Measurements from ENCODE around the gene MAST4.

The MAST4 gene

DNA sequence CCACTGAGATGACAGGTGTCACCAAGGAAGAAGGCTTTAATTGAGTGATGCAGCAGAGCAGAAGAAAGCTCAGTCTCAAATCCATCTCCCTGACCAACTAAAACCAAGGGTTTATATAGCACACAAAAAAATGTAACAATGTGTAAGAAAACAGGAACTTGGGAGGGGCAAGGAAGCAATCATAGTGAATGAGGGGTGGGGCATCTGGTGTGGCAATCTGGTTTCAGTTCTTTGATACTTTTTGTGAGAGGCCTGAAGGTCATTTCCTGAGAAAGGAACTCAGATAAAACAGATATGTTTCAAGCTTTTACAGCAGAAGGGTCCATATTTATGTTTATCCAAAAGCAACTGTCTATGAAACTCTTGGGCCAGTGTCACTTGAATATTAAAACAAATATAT, 580.7 kb downstream of the MAST4 start:
- DNase-seq, result no peak

- no peak for DNase-seq
Observed at GRCh38 chr5:67178085-67178484, 581.9 kb downstream of the MAST4 start.

DNA sequence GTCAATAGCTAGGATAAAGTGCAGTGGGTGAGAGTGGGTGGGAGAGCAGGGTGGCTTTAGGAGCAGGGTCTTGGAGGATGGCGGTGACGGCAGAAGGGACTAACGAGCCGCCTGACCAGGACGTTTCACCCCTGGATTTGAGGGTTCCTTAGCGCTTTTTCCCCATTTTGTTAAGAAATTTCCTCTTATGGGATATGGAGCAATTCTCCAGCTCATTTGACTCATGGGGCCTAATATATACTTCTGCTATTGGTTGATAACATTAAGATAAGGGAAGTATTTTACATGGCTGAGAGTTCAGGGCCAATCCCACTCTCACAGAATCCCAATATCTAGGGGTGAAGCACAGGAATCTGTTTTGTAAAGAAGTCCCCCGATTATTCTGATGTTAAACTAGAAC, 582.8 kb downstream of the MAST4 start:
- no peak for DNase-seq

DNA sequence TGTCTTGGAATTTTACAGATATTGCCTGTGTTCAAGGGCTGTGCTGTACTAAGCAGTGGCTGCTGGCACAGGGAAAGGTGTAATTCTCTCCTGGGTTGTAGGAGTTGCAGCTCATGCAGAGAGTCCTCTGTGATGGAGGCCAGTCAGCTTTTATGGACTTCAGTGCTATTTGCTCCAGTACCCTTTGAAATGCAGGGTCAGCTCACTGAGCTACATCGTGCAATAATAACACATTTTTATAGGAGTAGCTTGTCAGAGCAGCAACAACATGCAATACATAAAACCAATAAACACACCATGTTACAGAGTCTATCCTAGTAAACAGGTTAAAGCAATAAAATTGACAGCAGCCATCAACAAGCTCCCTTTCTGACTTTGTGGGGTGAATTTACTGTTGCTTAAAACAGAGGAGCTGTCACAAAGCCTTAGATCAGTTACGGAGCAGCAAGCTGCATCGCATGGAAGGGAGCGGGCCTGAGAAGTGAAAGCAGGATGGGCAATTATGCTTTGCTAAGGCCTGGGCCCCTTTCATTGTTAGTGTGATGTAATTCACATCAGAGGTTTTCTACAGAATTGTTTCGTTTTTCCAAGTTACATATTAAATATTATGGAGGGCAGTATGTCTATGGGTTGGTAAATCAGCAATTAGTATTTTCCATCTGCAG, 583.6 kb downstream of the MAST4 start:
- DNase-seq, result no peak

DNA sequence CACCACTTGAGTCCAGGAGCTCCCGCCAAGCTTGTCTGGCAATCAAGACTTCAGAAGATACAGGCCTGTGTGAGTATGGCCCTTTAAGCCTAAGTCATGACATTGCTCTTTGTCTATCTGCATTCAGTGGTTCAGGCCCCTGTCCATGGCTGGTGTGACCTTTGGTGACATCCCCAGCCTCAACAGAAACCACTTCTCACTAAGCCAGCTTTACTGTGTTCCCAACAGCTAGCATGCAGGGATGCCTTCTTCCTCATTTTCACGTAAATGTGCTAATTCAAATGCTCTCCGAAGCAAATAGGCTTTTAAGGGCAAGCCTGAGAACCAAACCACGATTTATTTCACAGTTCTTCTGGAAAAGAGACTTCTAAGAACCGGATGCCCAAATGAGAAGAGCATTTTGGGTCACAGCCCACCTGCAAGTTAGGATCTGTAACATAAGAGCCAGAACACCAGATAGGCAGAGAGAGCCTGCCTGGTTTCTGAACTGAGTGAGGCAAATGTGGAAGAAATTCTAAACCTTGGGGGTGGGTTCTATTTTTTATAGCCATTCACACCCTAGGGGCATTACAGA, 585.5 kb downstream of the MAST4 start:
- DNase-seq, result no peak

DNA sequence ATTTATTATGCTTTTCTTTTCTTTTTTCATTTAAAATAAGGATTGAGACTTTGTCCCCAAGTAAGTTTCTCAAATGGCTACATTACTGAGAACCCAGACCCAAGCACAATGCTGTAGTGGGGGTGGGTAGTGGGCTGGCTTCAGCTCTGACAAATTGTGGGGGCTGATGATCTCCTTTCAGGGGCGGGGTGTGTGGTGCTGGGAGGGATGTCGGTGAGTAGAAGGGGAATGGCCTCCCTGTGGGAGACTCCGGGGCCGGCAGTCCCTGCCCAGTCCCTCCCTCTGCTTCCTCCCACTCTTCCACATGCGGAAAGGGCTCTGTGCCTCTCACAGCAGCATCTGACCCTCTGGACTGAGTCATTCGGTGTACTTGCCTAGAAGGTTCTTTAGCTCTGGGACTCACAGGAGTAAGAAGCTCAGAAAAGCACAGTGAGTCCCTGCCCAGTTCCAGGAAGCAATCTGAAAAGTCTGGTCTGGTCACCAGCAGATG, 586.2 kb downstream of the MAST4 start:
- no peak for DNase-seq

GRCh38 chr5:67183859-67184258, 587.7 kb downstream of the MAST4 start:
- no peak for DNase-seq

- no peak for DNase-seq
Observed at GRCh38 chr5:67187006-67187715, 591.0 kb downstream of the MAST4 start.

DNA sequence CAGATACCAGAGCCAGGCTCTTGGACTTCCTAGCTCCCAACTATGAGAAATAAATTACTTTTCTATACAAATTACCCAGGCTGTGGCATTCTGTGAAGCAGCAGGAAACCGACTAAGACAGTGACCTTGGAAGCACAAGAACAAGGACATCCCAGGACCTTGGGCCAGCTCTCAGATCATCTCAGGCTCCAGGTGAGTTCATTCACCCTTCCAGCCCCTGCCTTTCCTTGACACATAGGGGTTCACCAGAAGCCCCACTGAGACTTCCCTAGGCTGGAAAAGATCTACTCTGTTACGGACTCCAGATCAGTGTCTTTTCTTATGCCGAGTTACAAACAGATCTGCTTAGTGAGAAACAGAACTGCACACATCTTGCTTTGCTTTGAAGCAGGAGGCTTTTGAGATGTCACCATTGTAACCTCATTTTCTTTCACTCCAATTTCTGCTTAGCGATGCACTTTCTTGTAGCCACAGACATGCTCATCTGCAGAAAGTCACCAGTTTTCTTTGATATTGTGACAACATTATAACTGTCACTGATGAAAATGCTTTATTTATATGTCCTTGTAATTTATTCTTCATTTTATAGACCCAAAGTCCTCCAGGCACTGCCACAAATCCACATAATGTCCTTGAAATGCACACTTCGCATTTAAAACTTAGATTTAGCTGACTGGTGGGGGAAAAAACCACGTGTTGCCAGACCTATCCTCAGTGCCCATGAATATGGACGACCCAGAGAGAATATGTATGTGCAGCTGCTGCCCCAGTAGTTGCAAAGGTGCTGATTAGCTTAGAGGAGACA, 592.3 kb downstream of the MAST4 start:
- DNase-seq, result no peak

- no peak for DNase-seq
Observed at GRCh38 chr5:67189079-67189354, 592.8 kb downstream of the MAST4 start.

GRCh38 chr5:67189931-67190330, 593.7 kb downstream of the MAST4 start:
- no peak for DNase-seq

DNA sequence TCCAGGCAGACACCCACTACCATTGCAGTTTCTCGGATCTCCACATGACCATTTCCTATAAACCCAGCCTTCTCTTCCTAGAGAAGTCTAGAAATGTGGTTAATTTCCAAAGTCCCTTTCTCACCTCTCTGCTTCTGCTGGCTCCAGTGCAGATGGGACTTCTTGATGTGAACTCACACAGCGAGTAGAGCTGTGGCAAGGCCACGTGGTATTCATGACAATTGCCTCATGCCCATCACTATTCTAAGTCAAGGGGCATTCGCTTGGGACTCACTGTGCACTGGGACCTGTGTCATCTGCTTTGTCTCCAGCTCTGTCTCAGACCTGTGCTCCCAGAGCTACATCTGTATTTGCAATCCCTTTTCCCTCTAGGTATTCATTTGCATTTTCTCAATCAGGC, 594.2 kb downstream of the MAST4 start:
- no peak for DNase-seq

GRCh38 chr5:67190861-67191260, 594.7 kb downstream of the MAST4 start:
- no peak for DNase-seq

GRCh38 chr5:67192719-67193438, 596.7 kb downstream of the MAST4 start:
- DNase-seq, result no peak

- DNase-seq, result no peak
Observed at GRCh38 chr5:67193439-67193807, 597.2 kb downstream of the MAST4 start.

- DNase-seq, result no peak
Observed at GRCh38 chr5:67194166-67194565, 598.0 kb downstream of the MAST4 start.

- no peak for DNase-seq
Observed at GRCh38 chr5:67195406-67196275, 599.4 kb downstream of the MAST4 start.

DNA sequence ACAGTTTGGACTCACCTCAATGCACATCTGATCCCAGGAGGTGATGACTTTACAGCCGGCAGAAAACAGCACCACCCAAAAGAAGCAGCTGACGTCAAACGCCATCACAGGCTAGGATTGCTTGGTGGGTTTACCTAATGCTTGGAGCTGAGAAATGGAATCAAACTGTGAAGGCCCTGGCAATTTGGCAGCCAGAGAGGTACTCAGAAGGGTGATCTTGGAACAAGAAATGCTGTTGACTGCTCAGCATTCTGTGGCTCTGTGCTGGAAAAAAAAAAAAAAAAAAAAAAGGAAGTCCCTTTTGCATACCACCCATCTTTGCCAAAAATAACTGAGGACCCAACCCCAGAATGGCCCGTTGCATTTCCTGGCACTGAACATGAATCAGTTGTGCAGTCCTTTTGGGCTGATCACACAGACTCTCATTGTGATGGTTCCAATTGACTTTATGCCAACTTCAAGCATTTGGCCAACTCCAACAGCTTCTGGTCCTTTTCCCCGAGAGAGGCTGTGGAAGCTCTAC, 600.4 kb downstream of the MAST4 start, which contains the start of gene CD180:
Gene CD180, minus strand, starts transcription at position 263 of the 523 bp plus-strand sequence. Its CDS starts 158 bp downstream, at position 105.
- DNase-seq, result no peak

DNA sequence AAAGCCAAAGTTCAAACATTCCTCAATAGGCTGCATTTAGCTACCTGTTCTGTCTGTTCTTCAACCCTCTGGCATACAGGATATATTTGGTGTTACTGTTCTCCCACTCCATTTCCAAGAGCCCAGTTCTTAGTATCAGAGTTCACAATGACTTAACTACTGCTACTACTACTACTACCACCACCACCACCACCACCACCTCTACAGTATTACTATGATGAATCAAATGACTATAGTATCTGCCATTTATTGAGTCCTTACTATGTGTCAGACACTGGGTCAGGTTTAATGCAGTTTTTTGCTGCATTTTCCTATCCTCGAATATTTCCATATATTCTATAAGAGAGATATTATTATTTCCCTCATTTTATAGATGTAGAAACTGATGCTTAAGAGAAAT, 601.3 kb downstream of the MAST4 start:
- no peak for DNase-seq

GRCh38 chr5:67198917-67199316, 602.7 kb downstream of the MAST4 start:
- no peak for DNase-seq

DNA sequence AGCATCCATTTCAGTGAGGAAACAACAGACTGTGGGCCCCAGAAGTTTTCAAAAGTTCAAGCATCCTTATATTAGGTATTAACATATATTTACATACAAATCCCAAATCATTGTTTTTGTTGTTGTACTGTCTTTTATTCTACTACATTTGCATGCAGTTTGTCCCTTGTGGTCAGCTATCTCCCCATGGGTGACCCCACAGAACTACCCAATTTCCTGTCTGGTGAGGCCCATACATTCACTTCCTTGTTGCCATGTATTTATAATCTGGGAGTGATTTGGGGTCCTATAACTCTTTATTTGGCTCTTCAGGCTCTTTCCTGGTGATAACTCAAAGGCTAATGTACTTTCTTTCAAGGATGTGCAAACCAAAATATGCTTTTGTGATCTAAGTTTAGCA, 603.7 kb downstream of the MAST4 start:
- DNase-seq, result no peak

Measured in NCI-H2171 treated with DMSO at 0.1 percent for 48 hours (cell line).